HEK293 (cell line): Measurements from ENCODE around the gene HOXB7.

ENCODE experiments used
- CTCF ChIP-seq: fragments of 450-650 bp; formaldehyde crosslinking; IDR thresholded peaks from 2 replicates; pipeline ENCODE4 v1.5.1; 2016; ENCODE audit warnings: missing biosample characterization, missing genetic modification characterization
- MYNN ChIP-seq: fragments of 450-650 bp; formaldehyde crosslinking; IDR thresholded peaks from 2 replicates; pipeline ENCODE4 v1.5.1; 2016; ENCODE audit warnings: missing biosample characterization, missing genetic modification characterization, borderline replicate concordance
- PRDM1 ChIP-seq: fragments of 450-650 bp; formaldehyde crosslinking; IDR thresholded peaks from 2 replicates; pipeline ENCODE4; 2016; ENCODE audit warnings: missing biosample characterization, missing genetic modification characterization
- PRDM4 ChIP-seq: fragments of 450-650 bp; formaldehyde crosslinking; IDR thresholded peaks from 2 replicates; pipeline ENCODE4 v1.5.1; 2017; ENCODE audit warnings: missing biosample characterization, missing genetic modification characterization
- PRDM6 ChIP-seq: fragments of 450-650 bp; formaldehyde crosslinking; IDR thresholded peaks from 2 replicates; pipeline ENCODE4 v1.5.1; 2017; ENCODE audit warnings: missing biosample characterization, missing genetic modification characterization
- REST ChIP-seq: fragments of 450-650 bp; formaldehyde crosslinking; IDR thresholded peaks from 2 replicates; pipeline ENCODE4 v1.5.1; 2016; ENCODE audit warnings: missing biosample characterization, missing genetic modification characterization
- SCRT1 ChIP-seq: fragments of 450-650 bp; formaldehyde crosslinking; IDR thresholded peaks from 2 replicates; pipeline ENCODE4 v1.5.1; 2016; ENCODE audit warnings: missing biosample characterization, missing genetic modification characterization, borderline replicate concordance
- SP2 ChIP-seq: fragments of 450-650 bp; formaldehyde crosslinking; IDR thresholded peaks from 2 replicates; pipeline ENCODE4 v1.5.1; 2016; ENCODE audit warnings: missing biosample characterization, missing genetic modification characterization
- TRIM28 ChIP-seq: IDR thresholded peaks from 2 replicates; pipeline ENCODE4 v1.6.1; 2011; ENCODE audit warnings: low read length, control low read depth, borderline replicate concordance
- YY2 ChIP-seq: fragments of 450-650 bp; formaldehyde crosslinking; IDR thresholded peaks from 2 replicates; pipeline ENCODE4 v1.5.1; 2016; ENCODE audit warnings: missing biosample characterization, missing genetic modification characterization
- ZBTB1 ChIP-seq: fragments of 450-650 bp; formaldehyde crosslinking; IDR thresholded peaks from 2 replicates; pipeline ENCODE4 v1.5.1; 2016; ENCODE audit warnings: missing biosample characterization, missing genetic modification characterization
- ZBTB48 ChIP-seq: fragments of 450-650 bp; formaldehyde crosslinking; IDR thresholded peaks from 2 replicates; pipeline ENCODE4 v1.5.1; 2016; ENCODE audit warnings: missing biosample characterization, missing genetic modification characterization
- ZBTB8A ChIP-seq: fragments of 450-650 bp; formaldehyde crosslinking; IDR thresholded peaks from 2 replicates; pipeline ENCODE4 v1.5.1; 2016; ENCODE audit warnings: missing biosample characterization, missing genetic modification characterization
- ZNF175 ChIP-seq: fragments of 450-650 bp; formaldehyde crosslinking; IDR thresholded peaks from 2 replicates; pipeline ENCODE4 v1.5.1; 2016; ENCODE audit warnings: missing biosample characterization, missing genetic modification characterization
- ZNF2 ChIP-seq: fragments of 450-650 bp; formaldehyde crosslinking; IDR thresholded peaks from 2 replicates; pipeline ENCODE4 v1.5.1; 2016; ENCODE audit warnings: missing biosample characterization, missing genetic modification characterization
- ZNF223 ChIP-seq: fragments of 450-650 bp; formaldehyde crosslinking; IDR thresholded peaks from 2 replicates; pipeline ENCODE4 v1.5.1; 2016; ENCODE audit warnings: missing biosample characterization, missing genetic modification characterization
- ZNF24 ChIP-seq: fragments of 450-650 bp; formaldehyde crosslinking; IDR thresholded peaks from 2 replicates; pipeline ENCODE4 v1.5.1; 2016; ENCODE audit warnings: missing biosample characterization, missing genetic modification characterization
- ZNF26 ChIP-seq: fragments of 450-650 bp; formaldehyde crosslinking; IDR thresholded peaks from 2 replicates; pipeline ENCODE4 v1.5.1; 2016; ENCODE audit warnings: missing biosample characterization, missing genetic modification characterization
- ZNF302 ChIP-seq: fragments of 450-650 bp; formaldehyde crosslinking; IDR thresholded peaks from 2 replicates; pipeline ENCODE4 v1.5.1; 2016; ENCODE audit warnings: missing biosample characterization, missing genetic modification characterization, low read depth
- ZNF324 ChIP-seq: fragments of 450-650 bp; formaldehyde crosslinking; IDR thresholded peaks from 2 replicates; pipeline ENCODE4 v1.5.1; 2016; ENCODE audit warnings: missing biosample characterization, missing genetic modification characterization
- ZNF366 ChIP-seq: fragments of 450-650 bp; formaldehyde crosslinking; conservative IDR thresholded peaks from 2 replicates; pipeline ENCODE4 v1.5.1; 2016; ENCODE audit warnings: missing biosample characterization, missing genetic modification characterization
- ZNF391 ChIP-seq: fragments of 450-650 bp; formaldehyde crosslinking; IDR thresholded peaks from 2 replicates; pipeline ENCODE4 v1.5.1; 2016; ENCODE audit warnings: low read depth, missing biosample characterization, missing genetic modification characterization, borderline replicate concordance
- ZNF600 ChIP-seq: fragments of 450-650 bp; formaldehyde crosslinking; IDR thresholded peaks from 2 replicates; pipeline ENCODE4 v1.5.1; 2016; ENCODE audit warnings: missing biosample characterization, missing genetic modification characterization
- ZNF610 ChIP-seq: fragments of 450-650 bp; formaldehyde crosslinking; IDR thresholded peaks from 2 replicates; pipeline ENCODE4 v1.5.1; 2016; ENCODE audit warnings: missing biosample characterization, missing genetic modification characterization, borderline replicate concordance
- ZNF629 ChIP-seq: fragments of 450-650 bp; formaldehyde crosslinking; IDR thresholded peaks from 2 replicates; pipeline ENCODE4 v1.5.1; 2017; ENCODE audit warnings: missing biosample characterization, missing genetic modification characterization
- ZNF654 ChIP-seq: fragments of 450-650 bp; formaldehyde crosslinking; IDR thresholded peaks from 2 replicates; pipeline ENCODE4 v1.5.1; 2016; ENCODE audit warnings: low read depth, missing biosample characterization, missing genetic modification characterization
- ZNF768 ChIP-seq: fragments of 450-650 bp; formaldehyde crosslinking; IDR thresholded peaks from 2 replicates; pipeline ENCODE4 v1.5.1; 2018; ENCODE audit warnings: missing biosample characterization, mild to moderate bottlenecking, missing genetic modification characterization
- ZSCAN5A ChIP-seq: fragments of 450-650 bp; formaldehyde crosslinking; IDR thresholded peaks from 2 replicates; pipeline ENCODE4 v1.5.1; 2016; ENCODE audit warnings: missing biosample characterization, missing genetic modification characterization

HOXB7 gene

GRCh38 chr17:48612456-48612853 is 1.6 kb upstream of the HOXB7 start (continued):
- no peak for TF ChIP-seq ZNF302 (tag by site-specific recombination)
- TF ChIP-seq ZNF629 (tag by site-specific recombination), result no peak
- TF ChIP-seq YY2 (tag by site-specific recombination), result no peak
- no peak for TF ChIP-seq ZBTB1 (tag by site-specific recombination)
- TF ChIP-seq ZSCAN5A (tag by site-specific recombination), result no peak
- TF ChIP-seq ZNF654 (tag by site-specific recombination), result 0 out of 2 replicates have a peak, but pooled peaks have one; percentile 4
- no peak for TF ChIP-seq CTCF (tag by site-specific recombination)
- TF ChIP-seq ZNF324, result no peak
- peak; percentile 99 for TF ChIP-seq PRDM1 (tag by site-specific recombination)
- TF ChIP-seq SP2 (tag by site-specific recombination), result no peak
- TF ChIP-seq ZBTB8A (tag by site-specific recombination), result no peak
- TF ChIP-seq ZNF391 (tag by site-specific recombination), result no peak
- peak; percentile 82 for TF ChIP-seq ZNF366 (tag by site-specific recombination)
- peak; percentile 44; the same call in 1 of the 2 replicates for TF ChIP-seq ZNF2
- no peak for TF ChIP-seq SCRT1
- TF ChIP-seq ZNF26 (tag by site-specific recombination), result no peak
- no peak for TF ChIP-seq ZNF223 (tag by site-specific recombination)
- TF ChIP-seq REST, result no peak; the same call in 1 of the 2 replicates
- peak; percentile 92 for TF ChIP-seq PRDM6 (tag by site-specific recombination)
- TF ChIP-seq ZNF610 (tag by site-specific recombination), result no peak
- no peak for TF ChIP-seq ZNF24
- TF ChIP-seq TRIM28, result no peak
- peak; percentile 97 for TF ChIP-seq PRDM4 (tag by site-specific recombination)
- TF ChIP-seq ZBTB48 (tag by site-specific recombination), result peak; percentile 65; the same call in 1 of the 2 replicates
- no peak for TF ChIP-seq ZNF600 (tag by site-specific recombination)
- TF ChIP-seq ZNF175 (tag by site-specific recombination), result no peak
- no peak for TF ChIP-seq MYNN
- TF ChIP-seq ZNF768, result no peak
